Colonic mucosa (tissue), 4 donors: ENCODE data around the gene MCRIP2. TPM values are rescaled to one million over a fixed set of nuclear protein-coding genes. Genes with fewer than 3 reads are reported as not detected.

ENCODE experiments used
- DNase-seq: peaks from one replicate; pipeline ENCODE4 v3.0.0-alpha.2; 2020
- H3K27ac ChIP-seq: fragments of 200-600 bp; one replicate; pipeline ENCODE4 v1.8.0; 2021
- H3K27me3 ChIP-seq: fragments of 200-600 bp; one replicate; pipeline ENCODE4 v1.8.0; 2021
- H3K36me3 ChIP-seq: fragments of 200-600 bp; one replicate; pipeline ENCODE4 v1.8.0; 2021
- H3K4me1 ChIP-seq: fragments of 200-600 bp; one replicate; pipeline ENCODE4 v1.8.0; 2021; ENCODE audit warnings: mild to moderate bottlenecking
- H3K4me3 ChIP-seq: fragments of 200-600 bp; one replicate; pipeline ENCODE4 v1.8.0; 2021
- H3K9ac ChIP-seq, 2 donors: one replicate each; pipeline ENCODE4 v1.7.0; 2013; ENCODE audit warnings: control low read depth in 2 of 2, low read depth in 2 of 2, low read length in 2 of 2
- H3K9me3 ChIP-seq: fragments of 200-600 bp; one replicate; pipeline ENCODE4 v1.8.0; 2021
- intact Hi-C: fragments of 100-400 bp; cut with DNase I; formaldehyde crosslinking; loops from one replicate; pipeline ENCODE4 v1.14.1; 2022
- total RNA-seq, 2 donors: library from RNA; stranded (reverse); fragmentation: NEBNext Ultra II Directional in 1 of 2; extraction: Animal tissue kit (Norgen Biotek cat#: 25700) in 1 of 2; gene quantifications; one replicate each; pipeline ENCODE4 v1.2.1, GENCODE V29; 2021
- TF ChIP-seq, protein P1 (sequence below): fragments of 200-600 bp; IDR thresholded peaks from one replicate; pipeline ENCODE4 v1.8.0; 2022; ENCODE audit warnings: antibody characterized with exemption, mild to moderate bottlenecking
- donor health status: healthy.
- donor health status: DM: no; HTN: no; CAD: no.
- donor health status: DM: no; HTN: no; CAD: no.

Gene MCRIP2
- total RNA-seq, 2 donors from 2014 or later, result 132 to 158 TPM

- Histone ChIP-seq H3K9ac (no peak overlapping the region), H3K4me3 (no peak overlapping the region), H3K27ac (no peak overlapping the region), H3K36me3 (peaks cover 5% of the 10 kb centered on the region), H3K9me3 (no peaks in the 10 kb centered on the region), H3K27me3 (no peaks in the 10 kb centered on the region), H3K4me1 (no peaks in the 10 kb centered on the region)
- DNase-seq, result no peak
- intact Hi-C loops, result no loop called here
- TF ChIP-seq, protein P1, sequence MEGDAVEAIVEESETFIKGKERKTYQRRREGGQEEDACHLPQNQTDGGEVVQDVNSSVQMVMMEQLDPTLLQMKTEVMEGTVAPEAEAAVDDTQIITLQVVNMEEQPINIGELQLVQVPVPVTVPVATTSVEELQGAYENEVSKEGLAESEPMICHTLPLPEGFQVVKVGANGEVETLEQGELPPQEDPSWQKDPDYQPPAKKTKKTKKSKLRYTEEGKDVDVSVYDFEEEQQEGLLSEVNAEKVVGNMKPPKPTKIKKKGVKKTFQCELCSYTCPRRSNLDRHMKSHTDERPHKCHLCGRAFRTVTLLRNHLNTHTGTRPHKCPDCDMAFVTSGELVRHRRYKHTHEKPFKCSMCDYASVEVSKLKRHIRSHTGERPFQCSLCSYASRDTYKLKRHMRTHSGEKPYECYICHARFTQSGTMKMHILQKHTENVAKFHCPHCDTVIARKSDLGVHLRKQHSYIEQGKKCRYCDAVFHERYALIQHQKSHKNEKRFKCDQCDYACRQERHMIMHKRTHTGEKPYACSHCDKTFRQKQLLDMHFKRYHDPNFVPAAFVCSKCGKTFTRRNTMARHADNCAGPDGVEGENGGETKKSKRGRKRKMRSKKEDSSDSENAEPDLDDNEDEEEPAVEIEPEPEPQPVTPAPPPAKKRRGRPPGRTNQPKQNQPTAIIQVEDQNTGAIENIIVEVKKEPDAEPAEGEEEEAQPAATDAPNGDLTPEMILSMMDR, result no peak
These were observed 16.3 kb upstream of the MCRIP2 start for GRCh38 chr16:625117-625976.

GRCh38 chr16:625977-626765, 15.5 kb upstream of the MCRIP2 start:
- TF ChIP-seq, protein P1, result no peak
- H3K9ac ChIP-seq, result no peak overlapping the region
- DNase-seq, result no peak
- H3K27me3 ChIP-seq, result no peaks in the 10 kb centered on the region
- H3K9me3 ChIP-seq, result no peaks in the 10 kb centered on the region
- H3K36me3 ChIP-seq, result peaks cover 5% of the 10 kb centered on the region
- peaks cover 4% of the 10 kb centered on the region for H3K4me1 ChIP-seq
- intact Hi-C loops, result no loop called here
- H3K4me3 ChIP-seq, result no peak overlapping the region
- H3K27ac ChIP-seq, result no peak overlapping the region

GRCh38 chr16:626787-627453, 14.7 kb upstream of the MCRIP2 start:
- TF ChIP-seq, protein P1, result no peak
- Histone ChIP-seq H3K27ac (no peak overlapping the region), H3K4me3 (no peak overlapping the region), H3K4me1 (peaks cover 6% of the 10 kb centered on the region), H3K27me3 (no peaks in the 10 kb centered on the region), H3K36me3 (peaks cover 5% of the 10 kb centered on the region), H3K9me3 (no peaks in the 10 kb centered on the region), H3K9ac (no peak overlapping the region)
- DNase-seq, result no peak
- intact Hi-C loops, result no loop called here

DNA sequence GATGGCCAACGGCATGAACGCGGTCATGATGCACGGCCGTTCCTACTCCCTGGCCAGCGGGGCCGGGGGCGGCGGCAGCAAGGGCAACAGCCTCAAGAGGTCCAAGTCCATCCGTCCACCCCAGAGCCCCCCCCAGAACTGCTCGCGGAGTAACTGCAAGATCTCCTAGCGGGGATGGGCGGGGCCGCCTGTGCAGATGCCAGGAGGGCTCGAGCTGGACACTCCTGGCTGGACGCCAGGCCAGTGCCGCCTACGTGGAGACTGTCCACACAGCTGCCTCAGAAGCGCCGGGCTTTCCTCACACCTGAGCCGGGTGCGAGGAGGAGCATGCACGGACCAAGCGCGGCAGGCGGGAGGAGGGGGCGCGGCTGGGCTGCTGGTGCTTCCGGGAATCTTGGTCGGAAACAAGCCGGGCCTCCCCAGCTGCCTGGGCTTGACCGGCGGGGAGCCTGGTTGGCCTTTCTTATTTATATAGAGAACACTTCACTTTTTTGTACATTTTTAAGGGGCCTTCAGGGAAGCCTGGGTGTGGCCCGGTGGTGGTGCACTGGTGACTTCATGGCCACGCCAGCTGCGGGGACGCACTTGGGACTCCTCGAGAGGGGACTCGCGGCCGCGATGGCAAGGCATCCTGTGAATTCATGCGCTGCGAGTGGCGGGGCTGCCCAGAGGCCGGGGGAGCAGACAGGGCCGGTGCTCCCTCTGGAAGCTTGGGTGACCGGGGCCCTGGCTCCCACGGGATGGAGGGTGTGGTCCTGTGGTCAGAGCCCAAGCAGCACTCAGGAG, 14.0 kb upstream of the MCRIP2 start:
- TF ChIP-seq, protein P1, result no peak
- Histone ChIP-seq H3K27ac (no peak overlapping the region), H3K9me3 (no peaks in the 10 kb centered on the region), H3K27me3 (no peaks in the 10 kb centered on the region), H3K9ac (no peak overlapping the region), H3K4me1 (peaks cover 6% of the 10 kb centered on the region), H3K4me3 (no peak overlapping the region), H3K36me3 (peaks cover 5% of the 10 kb centered on the region)
- intact Hi-C loops, result no loop called here
- DNase-seq, result peak; percentile 37
